ENCODE data around the gene YY1.

DNA sequence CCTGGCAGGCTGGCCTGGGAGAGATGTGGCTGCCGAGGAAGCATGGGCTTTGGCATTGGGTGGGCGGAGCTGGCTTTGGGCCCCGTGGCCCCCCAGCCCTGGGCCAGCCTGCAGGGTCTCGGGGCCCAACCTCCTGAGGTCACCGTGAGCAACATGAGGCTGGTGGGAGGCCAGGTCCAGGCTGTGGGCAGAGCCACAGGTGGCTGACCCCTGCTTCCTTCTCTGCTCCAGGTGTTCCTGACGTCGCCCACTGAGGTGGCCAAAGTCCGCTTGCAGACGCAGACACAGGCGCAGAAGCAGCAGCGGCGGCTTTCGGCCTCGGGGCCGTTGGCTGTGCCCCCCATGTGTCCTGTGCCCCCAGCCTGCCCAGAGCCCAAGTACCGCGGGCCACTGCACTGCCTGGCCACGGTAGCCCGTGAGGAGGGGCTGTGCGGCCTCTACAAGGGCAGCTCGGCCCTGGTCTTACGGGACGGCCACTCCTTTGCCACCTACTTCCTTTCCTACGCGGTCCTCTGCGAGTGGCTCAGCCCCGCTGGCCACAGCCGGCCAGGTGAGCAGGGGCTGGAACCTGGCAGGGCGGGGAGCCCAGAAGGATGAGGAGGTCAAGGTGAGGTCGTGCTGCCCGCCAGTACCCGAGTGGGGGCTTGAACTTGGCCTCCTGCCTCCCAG, 89.7 kb downstream of the YY1 start:
- TF ChIP-seq CTCF (IDR thresholded peaks at IDR 0.05; ENCODE audit: poor library complexity) (no peak), EZH2 (IDR thresholded peaks at IDR 0.05; ENCODE audit: borderline replicate concordance) (no peak), EZH2phosphoT487 (IDR thresholded peaks at IDR 0.05; ENCODE audit: low read depth, severe bottlenecking, unreplicated experiment) (no peak)
